Tibial artery (tissue), 4 donors: ENCODE data around the gene KCNJ6.

Experiments
- DNase-seq, 2 donors: peaks; one replicate each; pipeline ENCODE4 v3.0.0-alpha.2; 2019
- H3K27ac ChIP-seq, 2 donors: fragments of 200-600 bp; sonication (generic) in 1 of 2; 1 replicate in 1 of 2; 2 replicates in 1 of 2; pipeline ENCODE4 v1.5.1; 2018 to 2019; ENCODE audit warnings: mild to moderate bottlenecking in 1 of 2
- H3K27me3 ChIP-seq, 2 donors: fragments of 200-600 bp; sonication (generic) in 1 of 2; one replicate each; pipeline versions ENCODE4 v1.5.1 to v1.6.0; 2016 to 2019
- H3K36me3 ChIP-seq, 3 donors: fragments of 200-600 bp; sonication (generic) in 2 of 3; one replicate each; pipeline ENCODE4 v1.5.1; 2016 to 2019; ENCODE audit warnings: mild to moderate bottlenecking in 2 of 3
- H3K4me1 ChIP-seq, 4 donors: fragments of 200-600 bp; sonication (generic) in 2 of 4; 1 replicate in 3 of 4; 2 replicates in 1 of 4; pipeline ENCODE4 v1.5.1; 2016 to 2019
- H3K4me3 ChIP-seq, 2 donors: fragments of 200-600 bp; sonication (generic) in 1 of 2; 1 replicate in 1 of 2; 2 replicates in 1 of 2; pipeline ENCODE4 v1.5.1; 2018 to 2019; ENCODE audit warnings: mild to moderate bottlenecking in 2 of 2
- H3K9me3 ChIP-seq, 3 donors: fragments of 200-600 bp; sonication (generic) in 1 of 3; one replicate each; pipeline ENCODE4 v1.5.1; 2016 to 2019
- CTCF ChIP-seq, 2 experiments: fragments of 200-600 bp in 1 of 2; fragments of 450-650 bp in 1 of 2; IDR thresholded peaks; one replicate each; pipeline ENCODE4 v1.5.1; 2017 to 2019; ENCODE audit warnings: antibody characterized with exemption in 2 of 2, mild to moderate bottlenecking in 1 of 2, moderate library complexity in 1 of 2
- intact Hi-C: fragments of 100-400 bp; cut with DNase I; formaldehyde crosslinking; loops from one replicate; pipeline ENCODE4 v1.15.0; 2023; ENCODE audit warnings: low total_unique reads

The KCNJ6 gene

GRCh38 chr21:37749132-37749531 is 167.1 kb downstream of the KCNJ6 start:
- Histone ChIP-seq H3K27me3 (no peaks in the 10 kb centered on the region), H3K4me1 (peaks cover 0 to 17% (median 6%) of the 10 kb centered on the region in 4 donors), H3K9me3 (no peaks in the 10 kb centered on the region), H3K36me3 (no peaks in the 10 kb centered on the region), H3K27ac (no peak overlapping the region), H3K4me3 (no peak overlapping the region)
- DNase-seq, result no peak
- intact Hi-C loops, result no loop called here
- TF ChIP-seq CTCF (IDR thresholded peaks at IDR 0.05), result no peak

- H3K27ac ChIP-seq, result no peak overlapping the region
- H3K9me3 ChIP-seq, result no peaks in the 10 kb centered on the region
- peaks cover 0 to 17% (median 6%) of the 10 kb centered on the region in 4 donors for H3K4me1 ChIP-seq
- no peak for TF ChIP-seq CTCF (IDR thresholded peaks at IDR 0.05)
- intact Hi-C loops, result no loop called here
- no peaks in the 10 kb centered on the region for H3K36me3 ChIP-seq
- no peaks in the 10 kb centered on the region for H3K27me3 ChIP-seq
- H3K4me3 ChIP-seq, result no peak overlapping the region
- DNase-seq, result no peak
These were observed 167.9 kb downstream of the KCNJ6 start for GRCh38 chr21:37748351-37748750.

- no peak for TF ChIP-seq CTCF (IDR thresholded peaks at IDR 0.05)
- Histone ChIP-seq H3K36me3 (no peaks in the 10 kb centered on the region), H3K9me3 (no peaks in the 10 kb centered on the region), H3K27ac (no peak overlapping the region), H3K27me3 (no peaks in the 10 kb centered on the region), H3K4me3 (no peak overlapping the region), H3K4me1 (peaks cover 0 to 23% (median 6%) of the 10 kb centered on the region in 4 donors)
- intact Hi-C loops, result no loop called here
- no peak for DNase-seq
These were observed 169.4 kb downstream of the KCNJ6 start for GRCh38 chr21:37746849-37747248.

- no peak overlapping the region for H3K4me3 ChIP-seq
- DNase-seq, result no peak
- no peak overlapping the region for H3K27ac ChIP-seq
- H3K4me1 ChIP-seq, result peaks cover 0 to 27% (median 0%) of the 10 kb centered on the region in 4 donors
- H3K9me3 ChIP-seq, result no peaks in the 10 kb centered on the region
- intact Hi-C loops, result no loop called here
- H3K36me3 ChIP-seq, result no peaks in the 10 kb centered on the region
- H3K27me3 ChIP-seq, result no peaks in the 10 kb centered on the region
- no peak for TF ChIP-seq CTCF (IDR thresholded peaks at IDR 0.05)
These were observed 171.7 kb downstream of the KCNJ6 start for GRCh38 chr21:37744551-37744950.

- no peaks in the 10 kb centered on the region for H3K36me3 ChIP-seq
- no peaks in the 10 kb centered on the region for H3K27me3 ChIP-seq
- intact Hi-C loops, result no loop called here
- no peaks in the 10 kb centered on the region for H3K9me3 ChIP-seq
- H3K4me3 ChIP-seq, result no peak overlapping the region
- DNase-seq, result no peak
- no peak for TF ChIP-seq CTCF (IDR thresholded peaks at IDR 0.05)
- H3K4me1 ChIP-seq, result peaks cover 0 to 48% (median 14%) of the 10 kb centered on the region in 4 donors
- H3K27ac ChIP-seq, result no peak overlapping the region
These were observed 173.7 kb downstream of the KCNJ6 start for GRCh38 chr21:37742532-37742931.

GRCh38 chr21:37742115-37742514 is 174.1 kb downstream of the KCNJ6 start:
- H3K36me3 ChIP-seq, result no peaks in the 10 kb centered on the region
- H3K9me3 ChIP-seq, result no peaks in the 10 kb centered on the region
- no peak for DNase-seq
- peaks cover 0 to 52% (median 14%) of the 10 kb centered on the region in 4 donors for H3K4me1 ChIP-seq
- H3K27ac ChIP-seq, result no peak overlapping the region
- H3K27me3 ChIP-seq, result no peaks in the 10 kb centered on the region
- intact Hi-C loops, result no loop called here
- H3K4me3 ChIP-seq, result no peak overlapping the region
- no peak for TF ChIP-seq CTCF (IDR thresholded peaks at IDR 0.05)
